ENCODE measurements around the gene IL3RA.

DNA sequence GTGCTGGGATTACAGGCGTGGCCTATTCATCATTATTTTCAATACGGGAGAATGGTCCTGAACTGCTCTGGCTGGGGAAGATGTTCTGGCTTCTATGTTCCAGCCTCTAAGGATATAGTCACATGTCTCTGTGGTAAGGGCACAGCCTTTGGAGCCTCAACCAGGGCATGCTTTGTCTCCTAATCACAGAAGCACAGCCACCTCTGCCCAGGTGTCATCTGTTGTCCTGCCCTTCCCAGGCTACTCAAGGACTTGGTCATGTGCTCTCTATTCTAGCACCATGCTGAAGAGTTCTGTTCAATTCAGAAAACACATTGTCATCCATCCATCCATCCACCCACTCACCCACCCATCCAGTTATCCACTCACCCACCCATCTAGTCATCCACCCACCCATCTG lies 86.6 kb downstream of the IL3RA start:
- TF ChIP-seq, protein P1, sequence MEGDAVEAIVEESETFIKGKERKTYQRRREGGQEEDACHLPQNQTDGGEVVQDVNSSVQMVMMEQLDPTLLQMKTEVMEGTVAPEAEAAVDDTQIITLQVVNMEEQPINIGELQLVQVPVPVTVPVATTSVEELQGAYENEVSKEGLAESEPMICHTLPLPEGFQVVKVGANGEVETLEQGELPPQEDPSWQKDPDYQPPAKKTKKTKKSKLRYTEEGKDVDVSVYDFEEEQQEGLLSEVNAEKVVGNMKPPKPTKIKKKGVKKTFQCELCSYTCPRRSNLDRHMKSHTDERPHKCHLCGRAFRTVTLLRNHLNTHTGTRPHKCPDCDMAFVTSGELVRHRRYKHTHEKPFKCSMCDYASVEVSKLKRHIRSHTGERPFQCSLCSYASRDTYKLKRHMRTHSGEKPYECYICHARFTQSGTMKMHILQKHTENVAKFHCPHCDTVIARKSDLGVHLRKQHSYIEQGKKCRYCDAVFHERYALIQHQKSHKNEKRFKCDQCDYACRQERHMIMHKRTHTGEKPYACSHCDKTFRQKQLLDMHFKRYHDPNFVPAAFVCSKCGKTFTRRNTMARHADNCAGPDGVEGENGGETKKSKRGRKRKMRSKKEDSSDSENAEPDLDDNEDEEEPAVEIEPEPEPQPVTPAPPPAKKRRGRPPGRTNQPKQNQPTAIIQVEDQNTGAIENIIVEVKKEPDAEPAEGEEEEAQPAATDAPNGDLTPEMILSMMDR (IDR thresholded peaks at IDR 0.05) = no peak
- TF ChIP-seq CREM (CRISPR knock-in tag; IDR thresholded peaks at IDR 0.05) (no peak), NR1H2 (CRISPR knock-in tag; IDR thresholded peaks at IDR 0.05) (no peak), RELA (CRISPR knock-in tag; IDR thresholded peaks at IDR 0.05; ENCODE audit: borderline replicate concordance) (no peak)
- TF ChIP-seq, protein P2, sequence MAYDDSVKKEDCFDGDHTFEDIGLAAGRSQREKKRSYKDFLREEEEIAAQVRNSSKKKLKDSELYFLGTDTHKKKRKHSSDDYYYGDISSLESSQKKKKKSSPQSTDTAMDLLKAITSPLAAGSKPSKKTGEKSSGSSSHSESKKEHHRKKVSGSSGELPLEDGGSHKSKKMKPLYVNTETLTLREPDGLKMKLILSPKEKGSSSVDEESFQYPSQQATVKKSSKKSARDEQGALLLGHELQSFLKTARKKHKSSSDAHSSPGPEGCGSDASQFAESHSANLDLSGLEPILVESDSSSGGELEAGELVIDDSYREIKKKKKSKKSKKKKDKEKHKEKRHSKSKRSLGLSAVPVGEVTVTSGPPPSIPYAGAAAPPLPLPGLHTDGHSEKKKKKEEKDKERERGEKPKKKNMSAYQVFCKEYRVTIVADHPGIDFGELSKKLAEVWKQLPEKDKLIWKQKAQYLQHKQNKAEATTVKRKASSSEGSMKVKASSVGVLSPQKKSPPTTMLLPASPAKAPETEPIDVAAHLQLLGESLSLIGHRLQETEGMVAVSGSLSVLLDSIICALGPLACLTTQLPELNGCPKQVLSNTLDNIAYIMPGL (CRISPR knock-in tag; IDR thresholded peaks at IDR 0.05) = no peak
- TF ChIP-seq, protein P3, sequence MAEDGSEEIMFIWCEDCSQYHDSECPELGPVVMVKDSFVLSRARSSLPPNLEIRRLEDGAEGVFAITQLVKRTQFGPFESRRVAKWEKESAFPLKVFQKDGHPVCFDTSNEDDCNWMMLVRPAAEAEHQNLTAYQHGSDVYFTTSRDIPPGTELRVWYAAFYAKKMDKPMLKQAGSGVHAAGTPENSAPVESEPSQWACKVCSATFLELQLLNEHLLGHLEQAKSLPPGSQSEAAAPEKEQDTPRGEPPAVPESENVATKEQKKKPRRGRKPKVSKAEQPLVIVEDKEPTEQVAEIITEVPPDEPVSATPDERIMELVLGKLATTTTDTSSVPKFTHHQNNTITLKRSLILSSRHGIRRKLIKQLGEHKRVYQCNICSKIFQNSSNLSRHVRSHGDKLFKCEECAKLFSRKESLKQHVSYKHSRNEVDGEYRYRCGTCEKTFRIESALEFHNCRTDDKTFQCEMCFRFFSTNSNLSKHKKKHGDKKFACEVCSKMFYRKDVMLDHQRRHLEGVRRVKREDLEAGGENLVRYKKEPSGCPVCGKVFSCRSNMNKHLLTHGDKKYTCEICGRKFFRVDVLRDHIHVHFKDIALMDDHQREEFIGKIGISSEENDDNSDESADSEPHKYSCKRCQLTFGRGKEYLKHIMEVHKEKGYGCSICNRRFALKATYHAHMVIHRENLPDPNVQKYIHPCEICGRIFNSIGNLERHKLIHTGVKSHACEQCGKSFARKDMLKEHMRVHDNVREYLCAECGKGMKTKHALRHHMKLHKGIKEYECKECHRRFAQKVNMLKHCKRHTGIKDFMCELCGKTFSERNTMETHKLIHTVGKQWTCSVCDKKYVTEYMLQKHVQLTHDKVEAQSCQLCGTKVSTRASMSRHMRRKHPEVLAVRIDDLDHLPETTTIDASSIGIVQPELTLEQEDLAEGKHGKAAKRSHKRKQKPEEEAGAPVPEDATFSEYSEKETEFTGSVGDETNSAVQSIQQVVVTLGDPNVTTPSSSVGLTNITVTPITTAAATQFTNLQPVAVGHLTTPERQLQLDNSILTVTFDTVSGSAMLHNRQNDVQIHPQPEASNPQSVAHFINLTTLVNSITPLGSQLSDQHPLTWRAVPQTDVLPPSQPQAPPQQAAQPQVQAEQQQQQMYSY (CRISPR knock-in tag; IDR thresholded peaks at IDR 0.05) = no peak
- TF ChIP-seq, protein P4, sequence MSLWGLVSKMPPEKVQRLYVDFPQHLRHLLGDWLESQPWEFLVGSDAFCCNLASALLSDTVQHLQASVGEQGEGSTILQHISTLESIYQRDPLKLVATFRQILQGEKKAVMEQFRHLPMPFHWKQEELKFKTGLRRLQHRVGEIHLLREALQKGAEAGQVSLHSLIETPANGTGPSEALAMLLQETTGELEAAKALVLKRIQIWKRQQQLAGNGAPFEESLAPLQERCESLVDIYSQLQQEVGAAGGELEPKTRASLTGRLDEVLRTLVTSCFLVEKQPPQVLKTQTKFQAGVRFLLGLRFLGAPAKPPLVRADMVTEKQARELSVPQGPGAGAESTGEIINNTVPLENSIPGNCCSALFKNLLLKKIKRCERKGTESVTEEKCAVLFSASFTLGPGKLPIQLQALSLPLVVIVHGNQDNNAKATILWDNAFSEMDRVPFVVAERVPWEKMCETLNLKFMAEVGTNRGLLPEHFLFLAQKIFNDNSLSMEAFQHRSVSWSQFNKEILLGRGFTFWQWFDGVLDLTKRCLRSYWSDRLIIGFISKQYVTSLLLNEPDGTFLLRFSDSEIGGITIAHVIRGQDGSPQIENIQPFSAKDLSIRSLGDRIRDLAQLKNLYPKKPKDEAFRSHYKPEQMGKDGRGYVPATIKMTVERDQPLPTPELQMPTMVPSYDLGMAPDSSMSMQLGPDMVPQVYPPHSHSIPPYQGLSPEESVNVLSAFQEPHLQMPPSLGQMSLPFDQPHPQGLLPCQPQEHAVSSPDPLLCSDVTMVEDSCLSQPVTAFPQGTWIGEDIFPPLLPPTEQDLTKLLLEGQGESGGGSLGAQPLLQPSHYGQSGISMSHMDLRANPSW (CRISPR knock-in tag; conservative IDR thresholded peaks at IDR 0.05; ENCODE audit: low read depth) = no peak
